Subcutaneous adipose tissue (tissue), 4 donors: ENCODE data around the gene C1QTNF1. TPM values are rescaled to one million over a fixed set of nuclear protein-coding genes. Genes with fewer than 3 reads are reported as not detected.

Experiments used
- total RNA-seq, 4 donors: library from RNA; depleted of rRNA; stranded (reverse); fragments of >200 nt; gene quantifications; one replicate each; pipeline ENCODE4 v1.1.0, GENCODE V29; 2016
- TF ChIP-seq, protein P1 (sequence below): fragments of 450-650 bp; IDR thresholded peaks from one replicate; pipeline ENCODE4 v1.5.1; 2016; ENCODE audit warnings: low read depth, mild to moderate bottlenecking, control low read depth, antibody characterized with exemption, moderate library complexity

Gene C1QTNF1
- total RNA-seq, 4 donors from 2014 or later: 198 to 469 (median 294) TPM

DNA sequence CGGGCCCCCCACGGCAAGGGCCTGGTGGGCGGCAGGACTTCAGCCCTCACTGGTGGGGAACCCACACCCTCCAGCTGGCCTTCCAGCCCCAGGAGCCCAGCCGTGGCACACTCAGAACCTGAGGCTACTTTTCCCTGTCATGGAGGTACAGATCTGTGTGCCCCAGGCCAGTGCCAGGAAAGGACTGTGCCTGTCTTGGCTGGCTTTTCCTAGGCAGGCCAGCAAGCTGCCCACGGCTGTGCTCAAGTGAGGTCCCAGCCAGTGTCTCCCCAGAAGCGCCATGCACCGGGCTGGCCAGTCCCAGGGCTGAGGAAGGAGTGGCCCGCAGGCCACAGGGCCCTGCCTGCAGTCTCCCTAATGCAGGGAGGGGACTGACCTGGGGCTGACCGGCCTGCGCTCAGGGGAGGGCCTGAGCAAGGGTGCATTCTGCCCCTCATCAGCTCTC, 67.3 kb downstream of the C1QTNF1 start:
- TF ChIP-seq, protein P1, sequence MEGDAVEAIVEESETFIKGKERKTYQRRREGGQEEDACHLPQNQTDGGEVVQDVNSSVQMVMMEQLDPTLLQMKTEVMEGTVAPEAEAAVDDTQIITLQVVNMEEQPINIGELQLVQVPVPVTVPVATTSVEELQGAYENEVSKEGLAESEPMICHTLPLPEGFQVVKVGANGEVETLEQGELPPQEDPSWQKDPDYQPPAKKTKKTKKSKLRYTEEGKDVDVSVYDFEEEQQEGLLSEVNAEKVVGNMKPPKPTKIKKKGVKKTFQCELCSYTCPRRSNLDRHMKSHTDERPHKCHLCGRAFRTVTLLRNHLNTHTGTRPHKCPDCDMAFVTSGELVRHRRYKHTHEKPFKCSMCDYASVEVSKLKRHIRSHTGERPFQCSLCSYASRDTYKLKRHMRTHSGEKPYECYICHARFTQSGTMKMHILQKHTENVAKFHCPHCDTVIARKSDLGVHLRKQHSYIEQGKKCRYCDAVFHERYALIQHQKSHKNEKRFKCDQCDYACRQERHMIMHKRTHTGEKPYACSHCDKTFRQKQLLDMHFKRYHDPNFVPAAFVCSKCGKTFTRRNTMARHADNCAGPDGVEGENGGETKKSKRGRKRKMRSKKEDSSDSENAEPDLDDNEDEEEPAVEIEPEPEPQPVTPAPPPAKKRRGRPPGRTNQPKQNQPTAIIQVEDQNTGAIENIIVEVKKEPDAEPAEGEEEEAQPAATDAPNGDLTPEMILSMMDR: no peak

GRCh38 chr17:79092567-79092966, 68.6 kb downstream of the C1QTNF1 start:
- TF ChIP-seq, protein P1: no peak

- TF ChIP-seq, protein P1: no peak
These were observed 69.3 kb downstream of the C1QTNF1 start for GRCh38 chr17:79093270-79093669.

GRCh38 chr17:79094261-79094660, 70.3 kb downstream of the C1QTNF1 start:
- TF ChIP-seq, protein P1: no peak

DNA sequence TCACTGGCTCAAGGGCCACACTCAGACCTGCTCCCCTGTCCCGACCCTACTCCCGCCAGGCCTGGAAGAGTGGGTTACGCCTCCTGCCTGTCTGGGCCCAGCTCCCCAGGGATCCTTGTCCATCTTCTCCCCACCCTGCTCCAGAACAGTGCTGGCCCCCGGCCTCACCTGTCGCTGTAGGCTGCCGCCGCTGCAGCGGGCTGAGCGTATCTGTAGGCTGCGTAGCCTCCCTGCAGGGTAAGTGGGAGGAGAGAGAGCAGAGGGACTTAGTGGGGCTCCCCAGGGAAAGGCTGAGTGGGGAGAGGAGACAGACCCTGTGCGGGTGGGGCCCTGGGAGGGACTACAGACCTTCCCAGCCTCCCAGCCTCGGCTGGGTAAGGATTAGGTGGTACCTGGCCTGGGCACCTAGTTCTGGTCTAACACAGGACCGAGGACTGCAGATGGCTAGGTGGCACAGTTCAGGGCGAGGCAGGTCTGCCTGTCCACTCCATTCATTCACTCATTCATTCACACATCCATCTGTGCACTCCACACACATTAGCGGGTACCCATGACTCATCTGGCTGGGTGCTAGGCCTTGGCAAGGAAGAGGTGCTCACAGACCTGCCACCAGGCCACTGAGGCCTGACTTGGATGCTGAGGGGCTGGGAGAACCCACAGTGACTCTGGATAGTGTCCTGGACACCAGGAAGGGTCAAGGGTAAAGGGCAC, 71.5 kb downstream of the C1QTNF1 start:
- TF ChIP-seq, protein P1: no peak

DNA sequence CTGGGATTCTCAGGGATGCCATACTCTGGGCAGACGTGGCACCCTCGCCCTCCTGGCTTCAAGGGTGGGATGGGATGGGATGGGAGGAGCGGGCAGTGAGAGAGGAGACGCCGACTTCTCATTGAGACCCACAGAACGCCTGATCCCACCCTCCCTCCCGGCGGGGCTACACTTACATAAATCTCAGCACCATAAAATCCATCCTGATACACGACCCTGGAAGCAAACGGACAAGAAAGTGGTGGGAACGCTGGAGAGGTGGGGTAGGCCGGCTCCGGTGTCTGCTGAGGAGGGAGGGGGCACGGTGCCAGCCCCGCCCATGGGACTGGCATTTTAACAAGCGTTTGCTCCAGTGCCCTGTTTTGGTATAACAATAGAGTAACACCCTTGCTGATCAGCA, 72.5 kb downstream of the C1QTNF1 start:
- TF ChIP-seq, protein P1: no peak

- TF ChIP-seq, protein P1: no peak
These were observed 73.5 kb downstream of the C1QTNF1 start for GRCh38 chr17:79097226-79098055.
